Parathyroid adenoma (tissue), 2 donors: Measurements from ENCODE around the gene FN3K.

Experiments
- H2AFZ ChIP-seq: fragments of 300-600 bp; sonication (generic); one replicate; pipeline ENCODE4 v1.7.0; 2017; ENCODE audit warnings: antibody characterized with exemption, mild to moderate bottlenecking
- H3K27ac ChIP-seq: fragments of 300-600 bp; sonication (generic); one replicate; pipeline ENCODE4 v1.7.0; 2017
- H3K27me3 ChIP-seq: fragments of 300-600 bp; sonication (generic); one replicate; pipeline ENCODE4 v1.7.0; 2017; ENCODE audit warnings: low read length; ENCODE audit not compliant: control insufficient read depth, insufficient read depth
- H3K36me3 ChIP-seq: fragments of 300-600 bp; sonication (generic); one replicate; pipeline ENCODE4 v1.7.0; 2017; ENCODE audit warnings: low read length; ENCODE audit not compliant: control insufficient read depth, insufficient read depth
- H3K4me1 ChIP-seq: fragments of 300-600 bp; sonication (generic); one replicate; pipeline ENCODE4 v1.7.0; 2017; ENCODE audit warnings: control low read depth
- H3K4me2 ChIP-seq: fragments of 300-600 bp; sonication (generic); one replicate; pipeline ENCODE4 v1.7.0; 2017; ENCODE audit warnings: low read length
- H3K4me3 ChIP-seq: fragments of 300-600 bp; sonication (generic); one replicate; pipeline ENCODE4 v1.7.0; 2017; ENCODE audit warnings: low read depth, low read length
- H3K79me2 ChIP-seq: fragments of 300-600 bp; sonication (generic); one replicate; pipeline ENCODE4 v1.7.0; 2017; ENCODE audit warnings: control low read depth
- H3K9ac ChIP-seq: fragments of 300-600 bp; sonication (generic); one replicate; pipeline ENCODE4 v1.7.0; 2017; ENCODE audit warnings: mild to moderate bottlenecking
- H3K9me3 ChIP-seq: fragments of 300-600 bp; sonication (generic); one replicate; pipeline ENCODE4 v1.7.0; 2017; ENCODE audit warnings: low read length; ENCODE audit not compliant: control insufficient read depth
- TF ChIP-seq, protein P1 (sequence below): fragments of 300-600 bp; sonication (generic); IDR thresholded peaks from one replicate; pipeline ENCODE4 v1.7.0; 2017; ENCODE audit warnings: antibody characterized with exemption, mild to moderate bottlenecking
- donor health status: primary hyperparathyroidism.

FN3K gene

DNA sequence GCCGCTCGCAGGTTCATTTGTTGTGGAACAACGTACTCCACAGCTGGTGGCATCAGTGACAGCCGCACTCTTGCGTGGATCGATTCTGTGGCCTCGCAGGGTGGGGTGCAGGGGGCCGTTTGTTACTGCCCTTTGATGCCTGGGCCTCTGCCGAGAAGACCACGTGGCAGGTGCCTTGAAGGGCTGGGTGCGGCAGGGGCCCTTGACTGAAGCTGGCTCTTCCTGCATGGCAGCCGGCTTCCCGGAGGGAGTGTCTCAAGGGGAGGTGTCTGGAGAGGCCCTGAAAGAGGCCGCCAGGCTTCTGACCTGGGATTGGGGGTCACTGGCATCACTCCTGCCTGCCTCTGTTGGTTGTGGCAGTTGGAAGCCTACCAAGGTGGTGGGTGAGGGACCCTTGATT lies 60.2 kb downstream of the FN3K start:
- no peaks in the 10 kb centered on the region for H3K36me3 ChIP-seq
- H3K79me2 ChIP-seq, result peaks cover 41% of the 10 kb centered on the region
- no peaks in the 10 kb centered on the region for H3K9me3 ChIP-seq
- H3K27ac ChIP-seq, result peak overlapping the region; percentile 27
- no peaks in the 10 kb centered on the region for H3K27me3 ChIP-seq
- no peaks in the 10 kb centered on the region for H3K4me1 ChIP-seq
- TF ChIP-seq, protein P1, sequence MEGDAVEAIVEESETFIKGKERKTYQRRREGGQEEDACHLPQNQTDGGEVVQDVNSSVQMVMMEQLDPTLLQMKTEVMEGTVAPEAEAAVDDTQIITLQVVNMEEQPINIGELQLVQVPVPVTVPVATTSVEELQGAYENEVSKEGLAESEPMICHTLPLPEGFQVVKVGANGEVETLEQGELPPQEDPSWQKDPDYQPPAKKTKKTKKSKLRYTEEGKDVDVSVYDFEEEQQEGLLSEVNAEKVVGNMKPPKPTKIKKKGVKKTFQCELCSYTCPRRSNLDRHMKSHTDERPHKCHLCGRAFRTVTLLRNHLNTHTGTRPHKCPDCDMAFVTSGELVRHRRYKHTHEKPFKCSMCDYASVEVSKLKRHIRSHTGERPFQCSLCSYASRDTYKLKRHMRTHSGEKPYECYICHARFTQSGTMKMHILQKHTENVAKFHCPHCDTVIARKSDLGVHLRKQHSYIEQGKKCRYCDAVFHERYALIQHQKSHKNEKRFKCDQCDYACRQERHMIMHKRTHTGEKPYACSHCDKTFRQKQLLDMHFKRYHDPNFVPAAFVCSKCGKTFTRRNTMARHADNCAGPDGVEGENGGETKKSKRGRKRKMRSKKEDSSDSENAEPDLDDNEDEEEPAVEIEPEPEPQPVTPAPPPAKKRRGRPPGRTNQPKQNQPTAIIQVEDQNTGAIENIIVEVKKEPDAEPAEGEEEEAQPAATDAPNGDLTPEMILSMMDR, result no peak
- no peak overlapping the region for H3K4me2 ChIP-seq
- H2AFZ ChIP-seq, result no peak overlapping the region
- H3K4me3 ChIP-seq, result no peak overlapping the region
- no peak overlapping the region for H3K9ac ChIP-seq

DNA sequence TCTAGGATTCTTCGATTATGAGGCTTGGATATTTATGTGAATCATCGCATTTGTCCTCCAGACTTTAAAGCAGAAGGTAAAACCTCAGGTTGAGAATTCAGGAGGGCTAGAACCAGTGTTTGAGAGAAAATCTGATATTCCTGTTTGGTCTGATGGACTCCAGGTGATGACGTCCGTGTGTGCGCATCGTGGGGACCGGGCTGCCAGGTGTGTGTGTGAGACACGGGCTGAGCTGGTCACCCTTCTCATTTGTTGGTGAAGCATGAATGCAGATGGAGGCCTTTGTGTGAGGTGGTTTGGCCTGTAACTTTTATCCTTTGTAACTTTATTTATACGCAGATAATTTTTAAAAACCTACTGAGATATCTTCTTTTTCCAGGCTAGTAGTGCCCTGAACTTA lies 61.6 kb downstream of the FN3K start:
- H3K9ac ChIP-seq, result no peak overlapping the region
- peaks cover 36% of the 10 kb centered on the region for H3K79me2 ChIP-seq
- TF ChIP-seq, protein P1, result no peak
- H3K27ac ChIP-seq, result no peak overlapping the region
- no peaks in the 10 kb centered on the region for H3K27me3 ChIP-seq
- H3K4me3 ChIP-seq, result no peak overlapping the region
- H3K36me3 ChIP-seq, result no peaks in the 10 kb centered on the region
- H3K4me1 ChIP-seq, result no peaks in the 10 kb centered on the region
- H2AFZ ChIP-seq, result no peak overlapping the region
- no peak overlapping the region for H3K4me2 ChIP-seq
- no peaks in the 10 kb centered on the region for H3K9me3 ChIP-seq

DNA sequence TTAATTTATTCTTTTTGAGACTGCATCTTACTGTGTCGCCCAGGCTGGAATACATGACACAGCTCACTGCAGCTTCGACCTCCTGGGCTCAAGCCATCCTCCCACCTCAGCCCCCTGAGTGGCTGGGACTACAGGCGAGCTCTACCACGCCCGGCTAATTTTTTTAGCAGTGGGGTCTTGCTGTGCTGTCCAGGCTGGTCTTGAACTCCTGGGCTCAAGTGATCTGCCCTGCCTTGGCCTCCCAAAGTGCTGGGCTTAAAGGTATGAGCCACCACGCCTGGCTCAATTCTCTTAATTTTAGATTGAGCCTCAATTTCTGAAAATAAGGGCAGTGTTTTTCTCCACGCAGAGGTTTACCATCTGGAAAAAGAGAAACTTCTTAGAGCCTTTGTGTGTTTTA lies 63.3 kb downstream of the FN3K start:
- TF ChIP-seq, protein P1, result no peak
- no peaks in the 10 kb centered on the region for H3K36me3 ChIP-seq
- H3K9me3 ChIP-seq, result no peaks in the 10 kb centered on the region
- no peak overlapping the region for H2AFZ ChIP-seq
- no peak overlapping the region for H3K27ac ChIP-seq
- no peaks in the 10 kb centered on the region for H3K27me3 ChIP-seq
- peaks cover 28% of the 10 kb centered on the region for H3K79me2 ChIP-seq
- H3K4me2 ChIP-seq, result no peak overlapping the region
- no peak overlapping the region for H3K4me3 ChIP-seq
- H3K4me1 ChIP-seq, result no peaks in the 10 kb centered on the region
- no peak overlapping the region for H3K9ac ChIP-seq

DNA sequence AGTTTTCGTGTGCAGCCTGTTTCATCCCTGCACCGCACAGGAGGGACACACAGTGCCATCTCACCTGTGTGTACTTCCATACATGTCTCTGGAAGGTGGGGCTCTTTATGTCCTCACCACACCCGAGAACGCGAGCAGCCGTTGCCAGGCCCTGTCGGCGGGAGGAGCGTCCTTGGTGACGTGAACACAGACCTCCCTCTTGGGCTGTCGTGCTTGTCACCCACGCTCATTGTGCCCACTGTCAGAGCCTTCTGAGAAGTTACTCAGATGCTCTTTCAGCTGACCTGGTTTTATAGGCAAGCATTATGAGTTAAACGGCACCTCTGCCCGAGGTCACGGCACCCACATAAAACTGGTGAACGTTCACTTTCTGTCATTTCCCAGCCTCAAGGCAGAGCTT lies 64.2 kb downstream of the FN3K start:
- Histone ChIP-seq H3K27ac (no peak overlapping the region), H3K79me2 (peaks cover 26% of the 10 kb centered on the region), H3K9me3 (no peaks in the 10 kb centered on the region), H3K4me3 (no peak overlapping the region), H3K27me3 (no peaks in the 10 kb centered on the region), H3K4me1 (no peaks in the 10 kb centered on the region), H2AFZ (no peak overlapping the region), H3K9ac (no peak overlapping the region), H3K4me2 (no peak overlapping the region), H3K36me3 (no peaks in the 10 kb centered on the region)
- TF ChIP-seq, protein P1, result no peak
